HepG2 (cell line): ENCODE measurements around the gene GRM2. TPM values are rescaled to one million over a fixed set of nuclear protein-coding genes. Genes with fewer than 3 reads are reported as not detected.

Source experiments
- BATF2 ChIP-seq: sonication (generic); formaldehyde crosslinking; IDR thresholded peaks from 2 replicates; pipeline ENCODE4 v1.8.0; 2022; ENCODE audit warnings: mild to moderate bottlenecking, missing genetic modification reagents, moderate library complexity
- IRF9 ChIP-seq: sonication (generic); formaldehyde crosslinking; IDR thresholded peaks from 2 replicates; pipeline ENCODE4 v1.8.0; 2022; ENCODE audit warnings: missing genetic modification reagents, mild to moderate bottlenecking, borderline replicate concordance
- ISL2 ChIP-seq: sonication (generic); formaldehyde crosslinking; IDR thresholded peaks from 2 replicates; pipeline ENCODE4 v1.5.0; 2020; ENCODE audit warnings: missing genetic modification reagents
- MYC ChIP-seq: sonication (generic); formaldehyde crosslinking; IDR thresholded peaks from 2 replicates; pipeline ENCODE4 v1.9.0; 2021; ENCODE audit warnings: missing genetic modification reagents, borderline replicate concordance
- NONO ChIP-seq, 2 experiments: fragments of 450-650 bp in 1 of 2; sonication (generic) in 1 of 2; formaldehyde crosslinking in 1 of 2; IDR thresholded peaks in 1 of 2; conservative IDR thresholded peaks in 1 of 2; 2 replicates each; pipeline versions ENCODE4 v1.6.1 to v1.8.0; 2017 to 2022; ENCODE audit warnings: mild to moderate bottlenecking in 1 of 2, missing genetic modification reagents in 1 of 2, moderate library complexity in 1 of 2
- PLSCR1 ChIP-seq: sonication (generic); formaldehyde crosslinking; IDR thresholded peaks from 2 replicates; pipeline ENCODE4 v1.5.0; 2020; ENCODE audit warnings: missing genetic modification reagents, mild to moderate bottlenecking, borderline replicate concordance
- POGZ ChIP-seq: sonication (generic); formaldehyde crosslinking; IDR thresholded peaks from 2 replicates; pipeline ENCODE4 v1.4.0; 2020; ENCODE audit warnings: mild to moderate bottlenecking, missing genetic modification reagents
- ZBTB33 ChIP-seq: sonication (generic); formaldehyde crosslinking; IDR thresholded peaks from 2 replicates; pipeline ENCODE4 v1.4.0; 2020; ENCODE audit warnings: missing genetic modification reagents
- ZNF160 ChIP-seq: sonication (generic); formaldehyde crosslinking; IDR thresholded peaks from 2 replicates; pipeline ENCODE4 v1.8.0; 2022; ENCODE audit warnings: mild to moderate bottlenecking, inconsistent platforms, missing genetic modification reagents
- ZNF18 ChIP-seq: sonication (generic); formaldehyde crosslinking; IDR thresholded peaks from 2 replicates; pipeline ENCODE4 v1.8.0; 2022; ENCODE audit warnings: mild to moderate bottlenecking, missing genetic modification reagents; ENCODE audit not compliant: insufficient replicate concordance
- ZNF276 ChIP-seq: sonication (generic); formaldehyde crosslinking; IDR thresholded peaks from 2 replicates; pipeline ENCODE4 v1.4.0; 2020; ENCODE audit warnings: mild to moderate bottlenecking, low read depth, missing genetic modification reagents
- ZNF414 ChIP-seq: sonication (generic); formaldehyde crosslinking; IDR thresholded peaks from 2 replicates; pipeline ENCODE4 v1.5.0; 2020; ENCODE audit warnings: missing genetic modification reagents
- ZNF761 ChIP-seq: sonication (generic); formaldehyde crosslinking; conservative IDR thresholded peaks from 2 replicates; pipeline ENCODE4 v1.4.0; 2020; ENCODE audit warnings: mild to moderate bottlenecking, missing genetic modification reagents
- ZSCAN21 ChIP-seq: sonication (generic); formaldehyde crosslinking; IDR thresholded peaks from 2 replicates; pipeline ENCODE4 v1.8.0; 2022; ENCODE audit warnings: mild to moderate bottlenecking, missing genetic modification reagents, moderate library complexity, borderline replicate concordance
- ZSCAN5A ChIP-seq: sonication (generic); formaldehyde crosslinking; IDR thresholded peaks from 2 replicates; pipeline ENCODE4 v1.8.0; 2022; ENCODE audit warnings: mild to moderate bottlenecking, missing genetic modification reagents, borderline replicate concordance
- polyA plus RNA-seq, 8 experiments: library from polyadenylated mRNA; depleted of rRNA in 3 of 8; stranded (reverse) in 7 of 8; unstranded in 1 of 8; fragments of >200 nt; fragmentation: Illumina TruSeq in 4 of 8; extraction: Trizol in 4 of 8; gene quantifications; 2 replicates each; pipeline versions ENCODE4 v1.2.1 to v1.2.3, GENCODE V29; 2011 to 2016; ENCODE audit warnings: low read depth in 4 of 8, missing spikeins in 1 of 8, mixed read lengths in 1 of 8; ENCODE audit not compliant: insufficient read depth in 1 of 8
- total RNA-seq, 5 experiments: library from RNA; depleted of rRNA; stranded (reverse); fragments of >200 nt; fragmentation: Illumina TruSeq; extraction: Trizol; gene quantifications; 2 replicates each; pipeline ENCODE4 v1.2.3, GENCODE V29; 2016; ENCODE audit warnings: low read depth in 1 of 5

The GRM2 gene
- total and polyA plus RNA-seq, 2 of the 13 experiments (the other 11 are each of a cell fraction or from before 2014, with no cell fraction given), result 0.04 to 0.07 TPM

- TF ChIP-seq ZSCAN5A, result no peak
- no peak for TF ChIP-seq IRF9
- TF ChIP-seq PLSCR1 (CRISPR knock-in tag), result no peak
- TF ChIP-seq MYC, result no peak
- no peak for TF ChIP-seq BATF2 (CRISPR knock-in tag)
- TF ChIP-seq ZBTB33 (CRISPR knock-in tag), result no peak
- no peak for TF ChIP-seq ZNF276 (CRISPR knock-in tag)
- no peak; the same call in 1 of the 2 replicates for TF ChIP-seq ZNF761 (CRISPR knock-in tag)
- peak; percentile 69; the same call in 1 of the 2 replicates for TF ChIP-seq POGZ (CRISPR knock-in tag)
- peak; percentile 46; the same call in 1 of the 2 replicates for TF ChIP-seq ISL2
- TF ChIP-seq ZNF160 (CRISPR knock-in tag), result peak; percentile 58
- TF ChIP-seq ZNF18 (CRISPR knock-in tag), result no peak
- no peak; the same call in 1 of the 2 replicates for TF ChIP-seq ZNF414
- no peak for TF ChIP-seq NONO (IDR thresholded peaks at IDR 0.05)
- TF ChIP-seq NONO (CRISPR knock-in tag; conservative IDR thresholded peaks at IDR 0.05), result peak; percentile 35; the same call in 1 of the 2 replicates
- no peak for TF ChIP-seq ZSCAN21
Measured at GRCh38 chr3:51670823-51671733, 35.8 kb upstream of the GRM2 start, which contains the start of gene TEX264 (continued).
